Smooth muscle cell (in vitro differentiated cells): Measurements from ENCODE around the gene CRACR2B. TPM values are rescaled to one million over a fixed set of nuclear protein-coding genes. Genes with fewer than 3 reads are reported as not detected.

Experiments used
- DNase-seq: peaks from one replicate; lab custom pipeline; 2025; ENCODE audit not compliant: unreplicated experiment; lab: John Stamatoyannopoulos, UW
- H2AFZ ChIP-seq: fragments of 200-600 bp; sonication (generic); 2 replicates; pipeline ENCODE4 v1.6.0; 2016; ENCODE audit warnings: antibody characterized with exemption, low read depth, mild to moderate bottlenecking
- H3F3A ChIP-seq: fragments of 200-600 bp; sonication (generic); 2 replicates; pipeline ENCODE4 v1.6.0; 2017; ENCODE audit warnings: antibody characterized with exemption, low read depth
- H3K27ac ChIP-seq: fragments of 200-600 bp; sonication (generic); 2 replicates; pipeline ENCODE4 v1.5.1; 2016; ENCODE audit warnings: low read depth, mild to moderate bottlenecking
- H3K27me3 ChIP-seq: fragments of 200-600 bp; sonication (generic); 2 replicates; pipeline ENCODE4 v1.6.1; 2016; ENCODE audit warnings: low read depth, mild to moderate bottlenecking
- H3K36me3 ChIP-seq: fragments of 200-600 bp; sonication (generic); 2 replicates; pipeline ENCODE4 v1.5.1; 2016; ENCODE audit warnings: low read depth
- H3K4me1 ChIP-seq: fragments of 200-600 bp; sonication (generic); 2 replicates; pipeline ENCODE4 v1.5.1; 2016; ENCODE audit warnings: low read depth
- H3K4me2 ChIP-seq: fragments of 200-600 bp; sonication (generic); 2 replicates; pipeline ENCODE4 v1.6.0; 2016; ENCODE audit warnings: mild to moderate bottlenecking
- H3K4me3 ChIP-seq: fragments of 200-600 bp; sonication (generic); 2 replicates; pipeline ENCODE4 v1.5.1; 2016; ENCODE audit warnings: mild to moderate bottlenecking
- H3K79me2 ChIP-seq: fragments of 200-600 bp; sonication (generic); 2 replicates; pipeline ENCODE4 v1.6.0; 2016; ENCODE audit warnings: low read depth, mild to moderate bottlenecking
- H3K9ac ChIP-seq: fragments of 200-600 bp; sonication (generic); 2 replicates; pipeline ENCODE4 v1.6.0; 2016; ENCODE audit warnings: low read depth
- H3K9me3 ChIP-seq: fragments of 200-600 bp; sonication (generic); replicated peaks from 2 replicates; pipeline ENCODE4 v1.5.1; 2016; ENCODE audit warnings: low read depth
- H4K20me1 ChIP-seq: fragments of 200-600 bp; sonication (generic); 2 replicates; pipeline ENCODE4 v1.6.0; 2016; ENCODE audit warnings: low read depth
- WGBS: methylation state at CpG from one replicate; pipeline ENCODE4 v1.1.7; 2016; ENCODE audit warnings: low lambda C conversion rate; 5-methylcytosine and 5-hydroxymethylcytosine counted together
- polyA plus RNA-seq: library from polyadenylated mRNA; unstranded; fragments of >200 nt; fragmentation: Nextera tagmentation; extraction: Ambion mirVana; gene quantifications from 2 replicates; pipeline ENCODE4 v1.2.1, GENCODE V29; 2016
- total RNA-seq: library from RNA; depleted of rRNA; stranded (reverse); fragments of >200 nt; gene quantifications from 2 replicates; pipeline ENCODE4 v1.2.3, GENCODE V29; 2014
- TF ChIP-seq, protein P1 (sequence below): fragments of 200-600 bp; sonication (generic); IDR thresholded peaks from 2 replicates; pipeline ENCODE4 v1.5.1; 2017; ENCODE audit warnings: borderline replicate concordance, mild to moderate bottlenecking, antibody characterized with exemption; ENCODE audit not compliant: insufficient read depth, poor library complexity, severe bottlenecking

The CRACR2B gene
- total and polyA plus RNA-seq, 2 experiments from 2014 or later: 0.10 to 0.36 TPM

DNA sequence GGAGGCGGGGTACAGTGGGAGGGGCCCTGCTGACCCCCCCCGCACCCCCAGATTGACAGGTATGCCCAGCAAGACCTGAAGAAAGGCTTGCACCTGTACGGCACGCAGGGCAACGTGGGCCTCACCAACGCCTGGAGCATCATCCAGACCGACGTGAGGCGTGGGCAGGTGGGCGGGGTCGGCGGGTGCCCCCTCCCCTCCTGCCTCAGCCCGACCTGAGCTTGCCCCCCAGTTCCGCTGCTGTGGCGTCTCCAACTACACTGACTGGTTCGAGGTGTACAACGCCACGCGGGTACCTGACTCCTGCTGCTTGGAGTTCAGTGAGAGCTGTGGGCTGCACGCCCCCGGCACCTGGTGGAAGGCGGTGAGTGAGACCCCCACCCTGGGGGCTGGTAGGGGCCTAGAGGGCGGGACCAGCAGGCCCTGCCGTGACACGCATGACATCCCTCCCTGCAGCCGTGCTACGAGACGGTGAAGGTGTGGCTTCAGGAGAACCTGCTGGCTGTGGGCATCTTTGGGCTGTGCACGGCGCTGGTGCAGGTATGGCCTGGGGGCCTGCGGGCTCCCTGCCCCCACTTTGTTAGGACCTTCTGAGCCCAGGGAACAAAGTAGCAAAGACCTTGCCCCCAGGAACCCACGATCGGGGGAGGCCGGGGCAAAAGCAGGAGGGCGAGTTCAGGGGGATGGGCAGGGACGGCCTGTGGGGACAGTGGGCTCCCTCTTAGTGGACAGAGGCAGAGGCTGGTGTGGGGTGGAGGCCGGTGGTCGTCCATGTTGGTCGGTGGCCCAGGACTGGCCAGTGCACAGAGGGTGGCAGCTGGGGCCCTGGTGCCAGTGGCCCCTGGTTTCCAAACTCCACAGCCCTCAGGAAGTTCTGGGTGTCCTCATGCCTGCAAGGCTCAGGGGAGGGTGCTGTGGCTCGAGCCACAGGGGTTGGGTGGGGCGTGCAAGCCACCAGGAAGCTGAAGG is 38.0 kb downstream of the CRACR2B start:
- no peak overlapping the region for H3K27ac ChIP-seq
- no peaks in the 10 kb centered on the region for H3K9me3 ChIP-seq
- H3K4me3 ChIP-seq: no peak overlapping the region
- H3K36me3 ChIP-seq: no peaks in the 10 kb centered on the region
- H3K79me2 ChIP-seq: no peaks in the 10 kb centered on the region
- H2AFZ ChIP-seq: no peak overlapping the region
- peaks cover 10% of the 10 kb centered on the region for H3K4me1 ChIP-seq
- no peak overlapping the region for H3K4me2 ChIP-seq
- WGBS: 91% methylated on average over 38 of the region's 41 CpGs
- H3F3A ChIP-seq: no peaks in the 10 kb centered on the region
- DNase-seq: no peak
- H4K20me1 ChIP-seq: peaks cover 33% of the 10 kb centered on the region
- TF ChIP-seq, protein P1, sequence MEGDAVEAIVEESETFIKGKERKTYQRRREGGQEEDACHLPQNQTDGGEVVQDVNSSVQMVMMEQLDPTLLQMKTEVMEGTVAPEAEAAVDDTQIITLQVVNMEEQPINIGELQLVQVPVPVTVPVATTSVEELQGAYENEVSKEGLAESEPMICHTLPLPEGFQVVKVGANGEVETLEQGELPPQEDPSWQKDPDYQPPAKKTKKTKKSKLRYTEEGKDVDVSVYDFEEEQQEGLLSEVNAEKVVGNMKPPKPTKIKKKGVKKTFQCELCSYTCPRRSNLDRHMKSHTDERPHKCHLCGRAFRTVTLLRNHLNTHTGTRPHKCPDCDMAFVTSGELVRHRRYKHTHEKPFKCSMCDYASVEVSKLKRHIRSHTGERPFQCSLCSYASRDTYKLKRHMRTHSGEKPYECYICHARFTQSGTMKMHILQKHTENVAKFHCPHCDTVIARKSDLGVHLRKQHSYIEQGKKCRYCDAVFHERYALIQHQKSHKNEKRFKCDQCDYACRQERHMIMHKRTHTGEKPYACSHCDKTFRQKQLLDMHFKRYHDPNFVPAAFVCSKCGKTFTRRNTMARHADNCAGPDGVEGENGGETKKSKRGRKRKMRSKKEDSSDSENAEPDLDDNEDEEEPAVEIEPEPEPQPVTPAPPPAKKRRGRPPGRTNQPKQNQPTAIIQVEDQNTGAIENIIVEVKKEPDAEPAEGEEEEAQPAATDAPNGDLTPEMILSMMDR: no peak
- no peaks in the 10 kb centered on the region for H3K27me3 ChIP-seq
- H3K9ac ChIP-seq: no peak overlapping the region

DNA sequence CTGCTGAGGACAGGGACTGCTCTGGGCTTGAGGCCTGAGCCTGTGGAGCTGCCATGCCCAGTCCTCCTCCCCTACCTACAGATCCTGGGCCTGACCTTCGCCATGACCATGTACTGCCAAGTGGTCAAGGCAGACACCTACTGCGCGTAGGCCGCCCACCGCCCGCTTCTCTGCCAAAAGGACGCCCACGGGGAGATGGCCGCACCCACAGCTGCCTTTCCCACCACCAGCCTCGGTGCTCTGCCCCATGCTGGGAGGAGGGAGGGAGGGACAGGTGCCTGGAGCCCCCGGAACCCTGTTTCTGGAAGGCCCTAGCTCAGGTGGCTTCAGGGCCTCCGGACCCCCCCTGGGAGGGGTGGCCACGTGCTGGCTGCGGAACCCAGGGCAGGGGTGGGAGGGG is 38.8 kb downstream of the CRACR2B start:
- no peaks in the 10 kb centered on the region for H3F3A ChIP-seq
- no peak for DNase-seq
- no peaks in the 10 kb centered on the region for H3K36me3 ChIP-seq
- H3K79me2 ChIP-seq: no peaks in the 10 kb centered on the region
- H3K27ac ChIP-seq: no peak overlapping the region
- H3K4me3 ChIP-seq: no peak overlapping the region
- peaks cover 29% of the 10 kb centered on the region for H4K20me1 ChIP-seq
- H3K9me3 ChIP-seq: no peaks in the 10 kb centered on the region
- no peak overlapping the region for H3K4me2 ChIP-seq
- peaks cover 10% of the 10 kb centered on the region for H3K4me1 ChIP-seq
- H3K9ac ChIP-seq: no peak overlapping the region
- 95% methylated on average over 14 of the region's 14 CpGs for whole genome bisulfite sequencing
- H3K27me3 ChIP-seq: no peaks in the 10 kb centered on the region
- H2AFZ ChIP-seq: no peak overlapping the region
- TF ChIP-seq, protein P1: no peak

DNA sequence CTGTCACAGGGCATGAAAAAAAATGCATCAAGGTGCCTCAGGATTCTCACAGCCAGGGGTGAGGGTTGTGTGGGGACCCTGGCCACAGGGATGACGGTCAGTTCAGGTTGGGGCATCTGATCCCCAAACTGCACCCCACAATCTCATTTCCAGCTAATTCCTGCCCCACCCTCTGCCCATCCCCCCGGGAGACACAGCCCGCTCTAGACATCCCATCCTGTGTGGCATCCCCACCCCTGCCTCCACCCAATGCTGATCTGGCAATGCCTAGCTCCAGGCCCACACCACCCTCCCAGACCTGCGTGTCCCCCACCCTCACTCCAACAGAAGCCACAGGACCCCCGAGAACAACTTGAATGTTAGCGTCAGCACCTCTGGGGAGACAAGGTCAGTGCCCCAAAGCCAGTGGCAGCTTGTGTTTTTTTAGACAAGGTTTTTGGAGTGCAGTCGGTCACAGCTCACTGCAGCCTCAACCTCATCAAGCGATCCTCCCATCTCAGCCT is 40.2 kb downstream of the CRACR2B start:
- Histone ChIP-seq H3K27ac (no peak overlapping the region), H3K36me3 (no peaks in the 10 kb centered on the region), H2AFZ (no peak overlapping the region), H3K9ac (no peak overlapping the region), H3K27me3 (no peaks in the 10 kb centered on the region), H3K4me2 (no peak overlapping the region), H3K9me3 (no peaks in the 10 kb centered on the region), H3K4me3 (no peak overlapping the region), H3K4me1 (peaks cover 5% of the 10 kb centered on the region), H3K79me2 (no peaks in the 10 kb centered on the region), H3F3A (no peaks in the 10 kb centered on the region), H4K20me1 (peaks cover 22% of the 10 kb centered on the region)
- WGBS: 91% methylated on average over 8 of the region's 8 CpGs
- DNase-seq: no peak
- TF ChIP-seq, protein P1: no peak
